Measurements from ENCODE around the gene ADAM33.

- TF ChIP-seq CTCF (IDR thresholded peaks at IDR 0.05) (no peak), POLR2A (IDR thresholded peaks at IDR 0.05) (no peak)
These were observed 23.6 kb downstream of the ADAM33 start for GRCh38 chr20:3658019-3658715.

Measured in Peyer's patch (tissue), 4 donors.